Activated CD8-positive, alpha-beta memory T cell treated with anti-CD3 and anti-CD28 coated beads, Interleukin-2, amount 50 U/mL, for 4 hours (primary cell): ENCODE data around the gene MTMR3.

Experiments
- DNase-seq: peaks from one replicate; pipeline ENCODE4 v3.0.0-alpha.2; 2020

The MTMR3 gene

DNA sequence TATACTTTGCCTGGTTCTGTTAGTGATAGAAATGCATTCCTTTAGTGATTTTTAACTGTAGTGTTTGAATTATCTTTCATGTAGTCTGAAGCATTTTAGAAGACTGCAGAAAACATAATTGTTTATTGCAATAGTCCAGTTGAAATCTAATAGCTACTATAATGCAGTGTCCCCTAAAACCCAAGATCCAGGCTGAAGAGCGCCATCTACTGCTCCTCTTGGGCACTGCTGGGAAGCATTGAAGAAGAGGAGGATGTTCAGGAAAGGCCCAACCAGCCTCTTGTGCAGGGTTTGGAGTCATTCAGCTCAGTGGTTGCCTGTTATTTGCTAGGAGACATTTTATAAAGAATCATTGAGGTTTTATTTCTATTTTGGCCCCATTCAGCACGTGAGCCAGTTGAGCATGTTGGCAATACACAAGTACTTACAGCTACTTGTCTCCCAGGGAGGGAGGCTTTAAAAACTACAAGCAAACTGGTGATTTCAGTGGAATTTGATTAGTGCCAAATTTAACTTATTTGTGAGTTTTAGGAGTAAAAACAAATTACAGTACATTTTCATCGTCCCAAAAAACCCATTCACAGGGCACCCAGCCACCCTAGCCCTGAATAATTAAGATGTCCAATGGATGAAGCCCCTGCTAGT, 122.4 kb downstream of the MTMR3 start:
- DNase-seq = peak; percentile 66

- DNase-seq = no peak
Measured at GRCh38 chr22:30007361-30007760, 124.4 kb downstream of the MTMR3 start.

GRCh38 chr22:30008401-30008800, 125.4 kb downstream of the MTMR3 start:
- no peak for DNase-seq

DNA sequence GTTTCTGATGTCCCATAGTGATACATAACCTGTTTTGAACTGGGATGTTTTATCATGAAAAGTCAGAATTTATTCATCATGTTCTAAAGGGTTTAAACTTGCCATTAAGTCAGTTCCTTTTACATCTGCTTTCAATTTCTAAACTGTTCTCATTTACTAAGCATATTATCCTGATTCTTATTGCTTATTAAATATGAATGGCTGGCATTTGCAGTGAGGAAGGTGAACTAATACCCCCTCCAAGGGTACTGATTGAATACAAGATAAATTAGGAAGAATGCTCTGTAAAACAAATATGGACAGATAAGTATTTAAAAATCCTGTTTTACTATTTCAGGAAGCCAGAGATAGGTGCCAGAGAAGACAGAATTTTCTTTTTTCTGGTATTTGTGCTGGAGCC, 126.5 kb downstream of the MTMR3 start:
- DNase-seq = no peak

GRCh38 chr22:30010789-30011405, 127.9 kb downstream of the MTMR3 start:
- no peak for DNase-seq

DNA sequence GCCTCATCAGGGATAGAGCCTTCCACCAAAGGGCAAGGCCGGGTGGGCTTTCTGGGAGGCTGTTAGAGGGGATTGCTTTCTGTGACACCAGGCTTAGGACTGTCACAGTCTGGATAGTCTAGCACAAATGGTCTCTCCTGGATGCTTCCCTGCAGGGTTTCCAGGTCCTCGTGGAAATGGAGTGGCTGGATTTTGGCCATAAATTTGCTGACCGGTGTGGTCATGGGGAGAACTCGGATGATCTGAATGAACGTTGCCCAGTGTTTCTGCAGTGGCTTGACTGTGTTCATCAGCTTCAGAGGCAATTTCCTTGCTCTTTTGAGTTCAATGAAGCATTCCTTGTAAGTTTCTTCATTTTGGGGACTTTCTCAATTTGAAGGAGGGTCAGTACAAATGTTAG, 130.2 kb downstream of the MTMR3 start:
- DNase-seq = no peak

GRCh38 chr22:30014244-30014643, 131.3 kb downstream of the MTMR3 start:
- no peak for DNase-seq

DNA sequence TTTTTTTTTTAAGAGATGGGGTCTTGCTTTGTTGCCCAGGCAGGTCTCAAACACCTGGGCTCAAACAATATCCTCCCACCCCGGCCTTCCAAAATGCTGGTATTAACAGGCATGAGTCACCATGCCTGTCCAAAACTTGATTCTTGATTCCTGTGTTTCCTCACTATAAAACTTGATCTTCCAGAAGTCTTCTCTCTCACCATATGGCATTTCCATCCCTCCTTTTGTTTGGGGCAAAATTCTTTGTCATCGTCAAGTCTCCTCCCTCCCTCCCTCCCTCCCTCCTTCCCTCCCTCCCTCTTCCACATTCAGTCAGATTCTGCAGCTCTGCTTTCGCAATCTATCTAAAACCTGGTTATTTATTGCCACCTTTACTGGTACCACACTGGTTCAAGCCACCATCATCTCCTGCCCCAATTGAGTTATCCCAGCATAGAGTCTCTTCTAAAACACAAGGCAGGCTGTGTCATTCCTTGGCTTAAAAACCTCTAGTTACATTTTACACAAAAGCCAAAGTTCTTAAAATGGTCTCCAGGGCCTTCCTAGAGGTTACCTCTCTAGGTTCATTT, 132.3 kb downstream of the MTMR3 start:
- no peak for DNase-seq

DNA sequence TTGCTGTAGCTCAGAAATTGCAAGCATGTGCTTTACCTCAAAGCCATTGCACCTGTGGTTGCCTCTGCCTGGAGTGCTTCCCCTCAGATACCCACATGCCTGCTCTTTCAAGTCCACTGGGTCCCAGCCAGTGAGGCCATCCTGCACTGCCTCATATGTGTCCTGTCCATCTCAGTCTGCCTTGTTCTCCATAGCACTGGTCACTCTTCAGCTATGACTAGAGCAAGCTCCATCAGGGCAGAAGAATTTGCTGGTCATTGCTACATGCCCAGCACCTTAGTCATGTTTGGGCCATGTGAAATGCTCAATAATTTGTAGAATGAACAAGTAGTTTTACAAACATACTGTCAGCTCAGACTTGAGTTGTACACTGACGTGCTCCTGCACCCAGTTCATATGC, 132.9 kb downstream of the MTMR3 start:
- no peak for DNase-seq

DNA sequence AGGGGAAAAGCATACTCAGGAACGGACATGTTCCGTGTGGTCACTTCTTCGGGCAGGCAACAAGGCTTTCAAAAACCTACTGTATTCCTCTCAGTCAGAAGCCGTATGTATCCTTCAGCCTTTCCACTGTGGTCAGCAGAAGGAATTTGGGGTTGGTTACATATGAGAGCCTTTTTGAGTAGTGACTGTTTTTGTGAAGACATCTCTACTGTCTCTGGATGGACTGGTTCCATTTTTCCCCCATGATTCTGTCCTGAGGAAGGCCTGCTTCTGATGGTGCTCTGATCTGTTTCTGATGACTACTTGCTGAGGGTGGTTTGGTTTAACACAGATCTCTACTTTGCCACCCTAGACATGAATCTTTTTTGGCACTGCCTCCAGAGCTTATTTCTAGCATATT, 133.6 kb downstream of the MTMR3 start:
- DNase-seq = no peak

DNA sequence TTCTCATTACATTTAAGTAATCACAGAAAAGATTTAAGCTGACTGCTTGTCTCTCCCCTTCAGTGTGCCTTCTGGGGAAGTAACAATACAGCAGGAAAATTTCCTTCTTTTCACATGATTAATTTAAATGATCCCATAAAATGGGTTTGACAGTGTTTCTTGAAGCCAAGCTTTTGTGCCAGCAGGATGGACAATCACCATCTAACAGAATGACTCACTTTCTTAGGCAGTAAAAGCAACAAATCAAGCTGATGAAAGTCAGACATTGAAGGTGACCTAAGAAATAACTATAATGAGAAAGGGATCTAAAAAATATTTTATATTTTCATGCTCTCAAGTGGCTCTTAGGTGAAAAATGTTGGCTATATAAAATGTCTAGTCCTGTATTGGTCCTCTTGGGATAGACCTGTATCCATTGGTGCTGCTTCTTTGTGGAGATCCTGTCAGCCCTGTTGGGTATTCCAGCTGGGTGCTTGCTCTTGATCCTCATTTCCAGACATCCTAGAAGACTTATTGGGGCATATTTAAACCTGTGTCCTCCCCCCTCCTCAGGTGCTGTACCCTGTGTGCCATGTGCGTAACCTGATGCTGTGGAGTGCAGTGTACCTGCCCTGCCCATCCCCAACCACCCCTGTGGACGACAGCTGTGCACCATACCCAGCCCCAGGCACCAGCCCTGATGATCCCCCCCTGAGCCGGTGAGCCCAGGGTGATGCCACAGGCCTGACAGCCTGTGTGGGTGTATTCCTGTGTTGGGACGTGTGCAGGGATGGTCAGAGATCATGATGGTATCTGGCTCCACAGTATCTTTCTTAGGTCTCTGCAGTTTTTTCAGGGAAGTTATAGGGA, 134.6 kb downstream of the MTMR3 start:
- DNase-seq = no peak

GRCh38 chr22:30020511-30020910, 137.5 kb downstream of the MTMR3 start:
- DNase-seq = no peak

DNA sequence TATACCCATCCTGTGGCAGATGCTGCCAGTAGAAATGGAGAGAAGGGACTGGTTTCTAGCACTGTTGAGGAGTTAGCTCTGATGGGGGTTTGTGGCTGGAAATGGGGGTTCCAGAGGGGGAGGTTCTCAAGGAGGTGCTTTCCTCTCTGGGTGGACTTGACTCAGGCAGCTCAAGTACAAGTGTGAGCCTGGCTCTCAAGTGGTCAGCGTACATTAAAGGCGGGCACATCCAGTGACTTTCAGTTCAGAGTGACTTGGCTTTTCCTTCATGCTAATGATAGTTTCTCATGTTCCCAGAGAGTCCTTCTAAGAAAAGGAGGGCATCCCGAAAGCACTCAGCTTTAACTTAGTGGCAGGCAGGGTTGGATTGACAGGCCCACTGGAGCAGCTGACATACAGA, 138.4 kb downstream of the MTMR3 start:
- DNase-seq = no peak

- no peak for DNase-seq
Measured at GRCh38 chr22:30021881-30022619, 139.1 kb downstream of the MTMR3 start.

DNA sequence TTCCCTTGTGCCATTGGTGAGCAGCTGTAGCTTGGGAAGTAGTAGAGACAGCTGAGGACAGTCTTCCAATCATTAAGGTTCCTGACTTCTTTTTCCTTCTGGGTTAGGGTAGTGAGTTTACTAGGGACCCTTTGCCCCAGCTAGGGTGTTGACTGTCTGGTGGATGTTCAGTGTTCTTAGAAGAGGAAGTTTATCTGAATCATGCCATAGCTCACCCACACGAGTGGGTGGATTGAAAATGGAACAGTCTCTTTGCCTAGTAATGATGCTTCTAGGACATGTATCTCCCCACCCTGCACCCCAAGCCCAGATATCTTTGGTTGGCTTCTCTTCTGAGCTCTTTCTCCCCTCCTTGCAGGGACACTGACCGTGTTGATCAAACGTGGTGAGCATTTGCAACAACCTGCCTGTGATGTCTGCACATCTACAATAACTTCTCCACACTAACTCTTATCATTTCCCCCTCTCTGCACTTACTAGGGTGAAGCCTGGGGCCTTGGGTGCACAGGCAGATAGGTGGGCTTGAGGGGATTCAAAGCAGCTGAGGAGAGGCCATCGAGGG, 140.2 kb downstream of the MTMR3 start:
- DNase-seq = no peak

DNA sequence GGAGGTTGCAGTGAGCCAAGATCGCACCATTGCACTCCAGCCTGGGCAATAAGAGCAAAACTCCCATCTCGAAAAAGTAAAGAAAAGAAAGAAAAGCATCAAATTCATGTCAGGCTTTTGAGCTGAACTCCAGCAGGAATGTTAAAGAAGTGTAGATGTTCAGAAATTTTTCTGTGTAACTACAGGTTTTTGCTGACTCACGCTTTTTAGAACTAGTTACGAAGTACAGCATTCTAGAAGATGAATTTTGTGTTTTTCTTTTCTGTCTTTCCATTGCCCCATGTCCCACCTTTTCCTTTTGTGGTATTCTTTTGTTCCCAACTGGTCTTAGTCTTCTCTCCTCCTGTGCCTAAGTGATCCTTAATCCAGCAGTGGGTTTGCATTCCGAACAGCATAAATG, 141.3 kb downstream of the MTMR3 start:
- no peak for DNase-seq

DNA sequence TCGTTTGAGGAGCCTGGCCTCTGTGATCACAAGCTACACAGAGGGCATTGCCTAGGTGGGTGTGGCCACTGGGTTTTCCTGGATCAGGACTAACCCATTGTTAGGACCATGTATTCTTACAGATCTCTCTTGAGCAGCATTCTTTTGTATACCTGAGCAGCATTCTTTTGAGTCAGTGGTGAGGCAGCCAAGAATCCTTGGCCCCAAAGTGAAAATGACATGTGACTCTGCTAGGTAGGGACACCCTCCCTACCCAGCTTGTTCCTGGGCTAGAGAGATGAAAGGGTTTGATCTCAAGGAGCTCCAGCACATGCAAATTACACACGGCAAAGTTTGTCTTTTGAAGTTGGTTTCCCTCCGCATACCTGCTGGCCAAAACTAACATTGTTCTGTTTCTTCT, 142.2 kb downstream of the MTMR3 start:
- no peak for DNase-seq

GRCh38 chr22:30026756-30027155, 143.8 kb downstream of the MTMR3 start:
- no peak for DNase-seq

- DNase-seq = no peak
Measured at GRCh38 chr22:30027169-30027568, 144.2 kb downstream of the MTMR3 start.

GRCh38 chr22:30027791-30028190, 144.8 kb downstream of the MTMR3 start:
- DNase-seq = no peak

GRCh38 chr22:30028731-30029130, 145.8 kb downstream of the MTMR3 start:
- DNase-seq = no peak

DNA sequence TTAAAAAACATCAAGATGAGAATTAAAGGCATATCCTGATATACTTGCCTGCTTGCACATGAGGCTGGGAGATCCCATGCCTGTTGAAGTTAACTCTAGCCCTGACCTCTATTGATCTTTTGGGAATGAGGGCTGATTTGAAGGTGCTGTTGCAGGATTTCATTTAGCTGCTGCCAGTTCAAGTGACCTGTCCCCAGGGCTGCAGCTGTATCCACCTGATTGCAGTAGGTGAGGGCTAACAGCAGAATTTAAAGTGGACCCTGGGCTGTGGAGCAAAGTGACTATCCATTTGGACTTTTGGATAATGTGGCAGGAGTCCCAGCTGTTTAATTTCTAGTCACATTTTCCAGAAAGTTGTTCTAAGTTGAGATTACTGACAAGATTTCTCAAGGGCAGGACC, 146.5 kb downstream of the MTMR3 start:
- DNase-seq = no peak

DNA sequence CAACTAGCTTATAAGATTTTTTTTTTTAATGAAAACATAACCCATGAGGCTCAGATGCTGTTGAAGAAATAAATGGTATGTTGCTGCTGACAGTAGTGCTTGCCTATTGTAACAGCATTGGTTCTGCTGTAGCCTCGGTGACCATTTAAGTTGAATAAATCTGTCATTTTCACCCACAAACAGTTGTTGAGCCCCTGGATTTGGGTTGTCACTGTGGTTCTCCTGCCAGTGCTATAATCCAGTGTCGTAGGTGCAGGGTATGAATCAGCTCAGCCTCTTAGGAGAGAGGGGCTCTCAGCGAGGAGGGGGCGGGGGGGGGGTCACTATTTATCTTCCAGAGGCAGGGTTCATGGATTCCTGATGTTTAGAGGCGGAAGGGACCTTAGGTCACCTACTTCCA, 147.4 kb downstream of the MTMR3 start:
- DNase-seq = no peak
